Muscle of leg (tissue), 11 donors: Measurements from ENCODE around the gene IQCE. TPM values are rescaled to one million over a fixed set of nuclear protein-coding genes. Genes with fewer than 3 reads are reported as not detected.
"Not testable (repeated sequence)": the region's sequence is repeated elsewhere in the genome, so short reads cannot be mapped to it uniquely, and the experiment has no call there.

Experiments
- DNase-seq: peaks from one replicate; pipeline ENCODE4 v3.0.0; 2013
- H3K27ac ChIP-seq: one replicate; pipeline ENCODE4 v1.5.1; 2013; ENCODE audit warnings: mild to moderate bottlenecking, low read length, control low read depth
- H3K27me3 ChIP-seq: one replicate; pipeline ENCODE4 v1.6.1; 2013; ENCODE audit warnings: low read length; ENCODE audit not compliant: control insufficient read depth, insufficient read depth
- H3K36me3 ChIP-seq: one replicate; pipeline ENCODE4 v1.6.1; 2013; ENCODE audit warnings: low read length; ENCODE audit not compliant: control insufficient read depth, insufficient read depth
- H3K4me1 ChIP-seq: one replicate; pipeline ENCODE4 v1.6.1; 2013; ENCODE audit warnings: low read length; ENCODE audit not compliant: control insufficient read depth, insufficient read depth
- H3K4me3 ChIP-seq: one replicate; pipeline ENCODE4 v1.5.1; 2013; ENCODE audit warnings: low read length, control low read depth
- H3K9me3 ChIP-seq: replicated peaks from 2 replicates; pipeline ENCODE4 v1.6.1; 2013; ENCODE audit warnings: low read depth, low read length; ENCODE audit not compliant: control insufficient read depth
- WGBS: methylation state at CpG from one replicate; pipeline ENCODE4 v1.1.5; 2013; ENCODE audit warnings: missing lambda C conversion rate; ENCODE audit not compliant: insufficient coverage; 5-methylcytosine and 5-hydroxymethylcytosine counted together
- polyA plus RNA-seq, 8 donors: library from polyadenylated mRNA; unstranded; fragments of 120-200 nt; gene quantifications; one replicate each; pipeline versions ENCODE4 v1.2.1 to v1.2.3, GENCODE V29; 2013; ENCODE audit warnings: inconsistent platforms in 1 of 8, low replicate concordance in 1 of 8; ENCODE audit not compliant: insufficient read length in 8 of 8, insufficient read depth in 1 of 8
- total RNA-seq: library from RNA; stranded (reverse); fragments of 120-200 nt; gene quantifications from one replicate; pipeline ENCODE4 v1.2.4, GENCODE V29; 2013

The IQCE gene
- total and polyA plus RNA-seq, 9 donors = 4.7 to 9.6 (median 7.1) TPM

DNA sequence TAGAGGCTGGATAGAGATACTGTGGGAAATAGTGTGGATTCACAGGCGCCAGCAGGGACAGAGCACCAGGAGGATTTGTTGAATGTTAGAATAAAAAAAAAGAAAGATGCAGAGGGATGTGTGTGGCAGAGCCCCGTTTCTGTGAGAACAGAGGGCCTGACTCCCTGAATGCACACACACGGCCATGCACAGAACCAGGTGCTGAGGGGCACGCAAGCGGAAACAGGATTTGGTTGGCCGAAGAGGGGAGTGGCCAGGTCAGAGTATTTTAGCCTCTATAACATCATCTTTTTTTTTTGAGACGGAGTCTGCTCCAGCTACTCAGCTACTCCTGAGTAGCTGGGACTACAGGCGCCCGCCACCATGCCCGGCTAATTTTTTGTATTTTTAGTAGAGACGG, 21.9 kb downstream of the IQCE start:
- Histone ChIP-seq H3K4me1 (no peaks in the 10 kb centered on the region), H3K36me3 (peaks cover 8% of the 10 kb centered on the region), H3K27me3 (no peaks in the 10 kb centered on the region), H3K9me3 (no peaks in the 10 kb centered on the region), H3K4me3 (no peak overlapping the region), H3K27ac (no peak overlapping the region)
- WGBS = 77% methylated on average over 7 of the region's 11 CpGs
- DNase-seq = no peak

DNA sequence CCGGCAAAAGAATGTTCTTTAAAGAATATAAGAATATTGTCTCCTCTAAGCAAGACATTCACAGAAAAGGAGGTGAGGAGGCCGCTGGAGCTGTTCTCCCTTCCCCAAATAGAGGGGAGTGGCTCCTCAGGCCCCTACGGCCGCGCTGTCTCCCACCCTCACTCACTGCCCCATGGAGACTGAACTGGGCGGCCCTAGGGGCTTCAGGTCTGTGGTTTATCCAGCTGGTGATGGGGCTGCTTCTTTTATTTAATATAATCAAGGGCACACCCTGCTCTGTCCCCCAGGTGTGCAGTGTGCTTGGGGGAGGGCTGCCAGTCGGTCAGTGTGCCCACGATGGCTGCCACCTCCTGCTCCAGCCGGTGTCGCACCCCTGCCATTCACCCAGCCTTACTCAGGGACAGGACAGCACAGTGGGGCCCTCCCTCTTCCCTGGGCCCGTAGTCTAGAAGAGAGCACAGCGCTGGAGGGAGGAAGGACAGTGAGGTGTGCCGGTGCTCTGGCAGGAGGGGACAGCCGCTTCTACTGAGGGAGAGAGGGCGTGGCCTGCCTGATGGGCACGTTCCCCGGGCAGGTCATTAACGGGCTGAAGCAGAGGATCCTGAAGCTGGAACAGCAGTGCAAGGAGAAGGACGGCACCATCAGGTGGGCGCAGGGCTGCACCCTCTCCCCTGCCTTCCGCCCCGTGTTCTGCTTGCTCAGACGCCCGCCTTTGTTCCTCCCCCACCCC, 23.4 kb downstream of the IQCE start:
- DNase-seq = no peak
- Histone ChIP-seq H3K4me1 (no peaks in the 10 kb centered on the region), H3K27ac (no peak overlapping the region), H3K9me3 (no peaks in the 10 kb centered on the region), H3K27me3 (no peaks in the 10 kb centered on the region), H3K36me3 (peaks cover 14% of the 10 kb centered on the region), H3K4me3 (no peak overlapping the region)
- WGBS = 63% methylated on average over 15 of the region's 24 CpGs

DNA sequence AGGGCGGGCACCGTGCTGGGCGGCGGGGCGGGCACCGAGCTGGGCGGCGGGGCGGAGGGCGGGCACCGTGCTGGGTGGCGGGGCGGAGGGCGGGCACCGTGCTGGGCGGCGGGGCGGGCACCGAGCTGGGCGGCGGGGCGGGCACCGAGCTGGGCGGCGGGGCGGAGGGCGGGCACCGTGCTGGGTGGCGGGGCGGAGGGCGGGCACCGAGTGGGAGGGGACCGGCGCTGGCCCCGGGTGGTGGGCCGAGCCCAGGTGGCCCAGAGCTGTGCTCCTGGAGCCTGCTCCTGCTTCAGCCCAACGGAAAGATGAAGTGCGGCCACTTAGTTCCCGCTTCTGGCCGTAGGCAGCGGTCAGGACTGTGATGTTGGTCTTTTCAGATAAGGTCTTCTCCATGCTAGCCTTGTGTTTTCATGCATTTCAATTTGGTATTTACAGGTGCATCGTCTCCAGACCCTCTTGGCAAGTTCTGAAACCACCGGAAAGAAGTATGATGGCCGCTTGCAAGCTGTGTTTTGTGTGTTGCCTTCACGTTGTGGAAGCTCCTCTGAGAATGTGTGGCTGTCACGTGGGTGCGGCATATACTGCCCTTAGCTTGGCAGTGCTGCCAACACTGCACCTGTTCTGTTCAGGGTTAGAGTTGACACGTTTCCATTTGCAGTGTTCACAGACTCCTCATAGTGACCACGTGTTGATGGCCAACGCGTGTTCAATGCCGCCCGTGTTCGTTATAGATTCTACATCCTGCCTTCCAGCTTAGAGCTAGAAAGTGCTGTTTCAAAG, 25.2 kb downstream of the IQCE start:
- 91% methylated on average over 27 of the region's 54 CpGs for WGBS
- H3K36me3 ChIP-seq = peaks cover 25% of the 10 kb centered on the region

DNA sequence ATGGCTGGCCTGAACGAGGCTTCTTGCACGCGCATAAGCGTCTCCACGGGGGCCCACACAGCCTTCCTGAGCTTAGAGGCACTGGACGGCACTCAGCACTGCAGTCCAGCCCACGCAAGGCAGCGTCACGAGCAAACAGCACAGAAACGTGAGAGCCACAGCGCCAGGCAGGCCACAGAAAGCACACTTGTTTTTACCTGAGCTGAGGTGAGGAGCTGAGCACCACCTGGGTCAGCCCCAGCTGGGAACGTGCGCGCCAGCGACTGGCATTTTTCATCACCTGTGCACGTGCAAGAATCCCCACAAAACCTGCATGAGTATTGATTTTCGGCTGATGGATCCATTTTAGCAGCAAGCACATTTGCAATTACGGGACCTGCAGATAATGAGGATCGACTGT, 26.7 kb downstream of the IQCE start:
- no peak overlapping the region for H3K4me3 ChIP-seq
- no peaks in the 10 kb centered on the region for H3K4me1 ChIP-seq
- no peak for DNase-seq
- no peak overlapping the region for H3K27ac ChIP-seq
- H3K27me3 ChIP-seq = no peaks in the 10 kb centered on the region
- H3K36me3 ChIP-seq = peaks cover 26% of the 10 kb centered on the region
- no peaks in the 10 kb centered on the region for H3K9me3 ChIP-seq
- 64% methylated on average over 19 of the region's 19 CpGs for WGBS

More for the DNA sequence above, 25.2 kb downstream of the IQCE start:
- no peaks in the 10 kb centered on the region for H3K4me1 ChIP-seq
- H3K27ac ChIP-seq = no peak overlapping the region
- no peaks in the 10 kb centered on the region for H3K27me3 ChIP-seq
- no peak for DNase-seq
- H3K9me3 ChIP-seq = no peaks in the 10 kb centered on the region
- no peak overlapping the region for H3K4me3 ChIP-seq

DNA sequence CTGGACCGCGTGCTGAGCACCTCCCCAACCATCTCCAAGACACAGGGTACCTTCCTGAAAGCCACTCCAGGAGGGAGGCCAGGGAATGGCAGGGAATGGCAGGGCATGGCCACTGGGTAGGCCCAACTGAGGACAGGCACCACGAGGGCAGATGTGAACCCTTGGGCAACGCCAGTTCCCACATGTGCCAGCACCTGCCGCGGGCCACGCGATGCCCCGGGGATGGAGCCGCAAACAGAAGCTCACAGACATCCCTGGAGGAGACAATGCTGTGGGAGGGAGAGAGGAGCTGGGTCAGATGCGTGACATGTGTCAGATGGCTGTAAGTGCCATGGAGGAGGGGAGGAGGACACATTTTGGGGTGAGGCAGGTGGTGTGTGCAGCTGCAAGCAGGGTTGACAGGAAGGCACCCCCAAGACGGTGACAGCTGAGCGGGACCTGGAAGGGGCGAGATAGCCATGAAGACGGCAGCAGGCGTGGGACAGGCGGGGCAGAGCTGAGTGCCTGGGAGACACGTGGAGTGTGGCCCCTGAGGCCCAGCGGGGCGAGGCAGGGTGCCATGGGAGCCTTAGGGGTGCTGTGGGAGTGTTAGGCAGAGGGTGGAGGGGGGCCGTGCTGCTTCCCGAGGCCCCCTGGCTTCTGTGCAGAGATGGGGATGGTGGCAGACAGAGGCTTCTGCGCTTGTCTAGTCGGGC, 27.7 kb downstream of the IQCE start:
- Histone ChIP-seq H3K9me3 (no peaks in the 10 kb centered on the region), H3K27me3 (no peaks in the 10 kb centered on the region), H3K4me1 (no peaks in the 10 kb centered on the region), H3K36me3 (peaks cover 28% of the 10 kb centered on the region), H3K4me3 (no peak overlapping the region), H3K27ac (no peak overlapping the region)
- 83% methylated on average over 21 of the region's 24 CpGs for WGBS
- no peak for DNase-seq

DNA sequence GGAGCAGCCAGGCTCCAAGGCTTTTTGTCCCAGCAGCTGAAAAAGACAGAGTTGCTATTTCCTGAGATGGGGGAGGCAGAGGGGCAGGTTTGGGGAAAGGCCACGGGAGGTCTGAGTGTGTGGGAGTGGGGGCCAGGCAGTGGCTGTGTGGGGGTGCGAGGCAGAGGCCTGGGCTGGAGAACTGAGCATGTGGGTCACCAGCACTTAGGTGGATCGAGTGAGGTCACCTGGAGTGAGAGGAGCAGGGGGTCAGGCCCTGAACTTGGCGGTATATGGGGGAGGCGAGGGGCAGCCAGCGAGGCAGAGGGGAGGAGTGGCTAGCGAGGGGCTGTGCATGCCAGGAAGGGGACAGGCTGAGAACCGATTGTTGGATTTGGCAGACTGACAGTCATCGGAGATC, 28.4 kb downstream of the IQCE start:
- 71% methylated on average over 9 of the region's 9 CpGs for WGBS
- Histone ChIP-seq H3K4me1 (no peaks in the 10 kb centered on the region), H3K27me3 (no peaks in the 10 kb centered on the region), H3K4me3 (no peak overlapping the region), H3K27ac (no peak overlapping the region), H3K9me3 (no peaks in the 10 kb centered on the region), H3K36me3 (peaks cover 29% of the 10 kb centered on the region)
- no peak for DNase-seq

DNA sequence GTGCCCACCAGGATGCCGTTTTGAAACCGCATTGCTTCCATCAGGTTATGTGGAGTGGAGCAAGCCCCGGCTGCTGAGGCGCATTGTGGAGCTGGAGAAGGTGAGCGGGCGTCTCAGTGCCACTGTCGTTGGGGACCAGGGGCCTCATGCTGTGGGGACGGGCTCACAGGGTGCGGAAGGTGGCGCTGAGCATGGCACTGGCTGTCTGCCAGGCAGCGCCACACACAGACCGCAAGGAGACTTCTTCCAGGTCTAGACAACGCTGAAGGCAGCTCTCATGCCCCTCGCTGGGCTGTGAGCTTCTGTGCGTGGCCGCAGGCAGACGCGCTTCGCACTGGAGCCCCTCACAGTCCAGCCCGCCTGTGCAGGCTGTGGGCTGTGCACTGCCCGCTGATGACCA, 29.0 kb downstream of the IQCE start:
- no peak overlapping the region for H3K4me3 ChIP-seq
- no peak overlapping the region for H3K27ac ChIP-seq
- H3K36me3 ChIP-seq = peaks cover 35% of the 10 kb centered on the region
- WGBS = 96% methylated on average over 20 of the region's 21 CpGs
- no peaks in the 10 kb centered on the region for H3K4me1 ChIP-seq
- DNase-seq = no peak
- no peaks in the 10 kb centered on the region for H3K9me3 ChIP-seq
- H3K27me3 ChIP-seq = no peaks in the 10 kb centered on the region

DNA sequence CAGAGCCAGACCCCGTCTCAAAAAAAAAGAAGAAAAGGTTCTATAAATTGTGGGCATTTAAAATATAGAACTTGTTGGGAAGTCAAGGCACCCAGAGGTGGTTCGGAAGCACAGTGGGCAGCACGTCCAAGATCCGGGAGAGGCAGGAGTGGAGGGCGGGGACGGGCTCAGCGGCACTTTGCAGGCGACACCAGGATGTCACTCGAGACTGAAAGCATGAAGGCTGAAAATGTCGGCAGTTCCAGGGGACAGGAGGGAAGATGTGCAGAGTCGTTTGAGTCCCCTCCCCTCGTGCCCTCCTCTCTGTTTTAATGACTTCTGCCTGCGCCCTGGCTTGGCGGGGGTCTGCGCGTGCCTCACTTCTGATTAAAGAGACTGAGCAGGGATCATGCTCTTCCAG, 30.6 kb downstream of the IQCE start:
- Histone ChIP-seq H3K9me3 (no peaks in the 10 kb centered on the region), H3K27ac (no peak overlapping the region), H3K36me3 (peaks cover 43% of the 10 kb centered on the region), H3K4me1 (no peaks in the 10 kb centered on the region), H3K4me3 (no peak overlapping the region), H3K27me3 (no peaks in the 10 kb centered on the region)
- DNase-seq = no peak
- 79% methylated on average over 14 of the region's 16 CpGs for WGBS

DNA sequence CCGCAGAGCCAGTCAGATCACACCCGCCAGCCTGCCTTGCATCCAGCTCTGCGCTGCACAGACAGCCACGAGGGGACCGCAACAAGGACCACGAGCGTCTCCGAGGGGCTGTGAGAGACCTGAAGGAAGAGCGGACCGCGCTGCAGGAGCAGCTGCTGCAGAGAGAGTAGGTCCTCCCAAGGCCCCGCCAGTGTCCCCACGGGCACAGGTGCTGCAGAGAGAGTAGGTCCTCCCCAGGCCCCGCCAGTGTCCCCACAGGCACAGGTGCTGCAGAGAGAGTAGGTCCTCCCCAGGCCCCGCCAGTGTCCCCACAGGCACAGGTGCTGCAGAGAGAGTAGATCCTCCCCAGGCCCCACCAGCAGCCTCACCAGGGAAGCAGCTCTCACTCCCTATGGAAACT, 31.2 kb downstream of the IQCE start:
- H3K9me3 ChIP-seq, H3K27ac ChIP-seq, H3K4me3 ChIP-seq, H3K4me1 ChIP-seq, DNase-seq, H3K27me3 ChIP-seq: not testable (repeated sequence)
- H3K36me3 ChIP-seq = peaks cover 45% of the 10 kb centered on the region
- WGBS = 94% methylated on average over 15 of the region's 15 CpGs

DNA sequence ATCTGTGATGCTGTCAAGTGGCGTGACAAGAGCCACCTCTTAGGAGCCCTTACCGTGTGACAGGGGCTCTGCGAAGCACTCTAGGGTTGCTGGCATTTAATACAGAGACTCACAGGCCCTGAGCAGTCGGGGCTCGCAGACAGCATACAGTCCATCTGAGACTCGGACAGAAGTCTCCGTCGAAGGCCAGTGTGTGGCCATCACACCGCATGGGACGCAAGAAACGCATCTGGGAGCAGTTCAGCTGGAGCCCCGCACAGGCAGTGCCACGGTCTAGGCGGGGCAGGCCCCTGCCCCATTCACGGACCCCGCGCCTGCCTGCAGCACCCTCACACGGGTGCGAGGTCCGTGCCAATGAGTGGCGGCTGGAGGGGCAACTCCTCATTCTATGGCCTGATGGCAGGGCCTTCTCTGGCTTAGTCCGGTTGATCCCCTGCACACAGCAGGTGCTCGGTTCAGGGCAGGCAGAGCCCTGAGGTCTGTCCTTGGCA, 33.6 kb downstream of the IQCE start:
- WGBS = 92% methylated on average over 21 of the region's 23 CpGs

More for the DNA sequence above, 33.6 kb downstream of the IQCE start:
- Histone ChIP-seq H3K4me3 (no peak overlapping the region), H3K4me1 (peaks cover 11% of the 10 kb centered on the region), H3K27ac (no peak overlapping the region), H3K36me3 (peaks cover 45% of the 10 kb centered on the region), H3K27me3 (no peaks in the 10 kb centered on the region), H3K9me3 (no peaks in the 10 kb centered on the region)
- no peak for DNase-seq
